HepG2 (cell line): Measurements from ENCODE around the gene DNAJB2. TPM values are rescaled to one million over a fixed set of nuclear protein-coding genes. Genes with fewer than 3 reads are reported as not detected.

ENCODE experiments used
- CHCHD3 ChIP-seq: sonication (generic); formaldehyde crosslinking; IDR thresholded peaks from 2 replicates; pipeline ENCODE4 v1.8.0; 2022; ENCODE audit warnings: mild to moderate bottlenecking, missing genetic modification reagents, moderate library complexity
- ELF1 ChIP-seq: sonication (generic); formaldehyde crosslinking; IDR thresholded peaks from 2 replicates; pipeline ENCODE4 v1.4.0; 2020; ENCODE audit warnings: missing genetic modification reagents
- EZH2 ChIP-seq: conservative IDR thresholded peaks from 2 replicates; pipeline ENCODE4 v1.6.1; 2012; ENCODE audit warnings: mild to moderate bottlenecking, low read depth, low read length, moderate library complexity
- JARID2 ChIP-seq: sonication (generic); formaldehyde crosslinking; IDR thresholded peaks from 2 replicates; pipeline ENCODE4 v1.8.1; 2023; ENCODE audit warnings: missing genetic modification reagents, inconsistent platforms; ENCODE audit not compliant: insufficient replicate concordance
- JUNB ChIP-seq: sonication (generic); formaldehyde crosslinking; IDR thresholded peaks from 2 replicates; pipeline ENCODE4 v1.8.0; 2022; ENCODE audit warnings: missing genetic modification reagents, mild to moderate bottlenecking, borderline replicate concordance
- NFYC ChIP-seq: IDR thresholded peaks from 2 replicates; pipeline ENCODE4 v1.6.1; 2016; ENCODE audit warnings: missing genetic modification reagents, missing compliant biosample characterization
- SNAI1 ChIP-seq: sonication (generic); formaldehyde crosslinking; IDR thresholded peaks from 2 replicates; pipeline ENCODE4 v1.5.0; 2020; ENCODE audit warnings: mild to moderate bottlenecking, missing genetic modification reagents, borderline replicate concordance
- ZNF660 ChIP-seq: sonication (generic); formaldehyde crosslinking; IDR thresholded peaks from 2 replicates; pipeline ENCODE4 v1.5.1; 2020; ENCODE audit warnings: mild to moderate bottlenecking, low read depth, missing genetic modification reagents, borderline replicate concordance
- ZNF747 ChIP-seq: sonication (generic); formaldehyde crosslinking; IDR thresholded peaks from 2 replicates; pipeline ENCODE4 v1.8.1; 2023; ENCODE audit warnings: missing genetic modification reagents, mild to moderate bottlenecking, borderline replicate concordance
- ZNF782 ChIP-seq: sonication (generic); formaldehyde crosslinking; IDR thresholded peaks from 2 replicates; pipeline ENCODE4 v1.4.0; 2020; ENCODE audit warnings: missing genetic modification reagents, mild to moderate bottlenecking, borderline replicate concordance
- ZNF883 ChIP-seq: sonication (generic); formaldehyde crosslinking; IDR thresholded peaks from 2 replicates; pipeline ENCODE4 v1.5.1; 2020; ENCODE audit warnings: mild to moderate bottlenecking, missing genetic modification reagents; ENCODE audit errors: not compliant biosample characterization
- polyA plus RNA-seq, 8 experiments: library from polyadenylated mRNA; depleted of rRNA in 3 of 8; stranded (reverse) in 7 of 8; unstranded in 1 of 8; fragments of >200 nt; fragmentation: Illumina TruSeq in 4 of 8; extraction: Trizol in 4 of 8; gene quantifications; 2 replicates each; pipeline versions ENCODE4 v1.2.1 to v1.2.3, GENCODE V29; 2011 to 2016; ENCODE audit warnings: low read depth in 4 of 8, missing spikeins in 1 of 8, mixed read lengths in 1 of 8; ENCODE audit not compliant: insufficient read depth in 1 of 8
- total RNA-seq, 5 experiments: library from RNA; depleted of rRNA; stranded (reverse); fragments of >200 nt; fragmentation: Illumina TruSeq; extraction: Trizol; gene quantifications; 2 replicates each; pipeline ENCODE4 v1.2.3, GENCODE V29; 2016; ENCODE audit warnings: low read depth in 1 of 5
- TF ChIP-seq, protein P1 (sequence below): sonication (generic); formaldehyde crosslinking; IDR thresholded peaks from 2 replicates; pipeline ENCODE4 v1.5.1; 2020; ENCODE audit warnings: mild to moderate bottlenecking, missing genetic modification reagents, moderate library complexity
- TF ChIP-seq, protein P2 (sequence below): conservative IDR thresholded peaks from 2 replicates; pipeline ENCODE4 v1.6.1; 2018; ENCODE audit warnings: missing genetic modification reagents
- TF ChIP-seq, protein P3 (sequence below): IDR thresholded peaks from 2 replicates; pipeline ENCODE4 v1.6.1; 2016; ENCODE audit warnings: low read depth, control low read depth
- TF ChIP-seq, protein P4 (sequence below): sonication (generic); formaldehyde crosslinking; IDR thresholded peaks from 2 replicates; pipeline ENCODE4 v1.5.0; 2020; ENCODE audit warnings: missing genetic modification reagents
- TF ChIP-seq, protein P5 (sequence below): sonication (generic); formaldehyde crosslinking; IDR thresholded peaks from 2 replicates; pipeline ENCODE4 v1.5.0; 2020; ENCODE audit warnings: missing genetic modification reagents, mild to moderate bottlenecking, borderline replicate concordance
- TF ChIP-seq, protein P6 (sequence below): sonication (generic); formaldehyde crosslinking; IDR thresholded peaks from 2 replicates; pipeline ENCODE4 v1.4.0; 2020; ENCODE audit warnings: missing genetic modification reagents

Gene DNAJB2
- total and polyA plus RNA-seq, 2 of the 13 experiments (the other 11 are each of a cell fraction or from before 2014, with no cell fraction given), result 21.3 to 31.1 TPM

DNA sequence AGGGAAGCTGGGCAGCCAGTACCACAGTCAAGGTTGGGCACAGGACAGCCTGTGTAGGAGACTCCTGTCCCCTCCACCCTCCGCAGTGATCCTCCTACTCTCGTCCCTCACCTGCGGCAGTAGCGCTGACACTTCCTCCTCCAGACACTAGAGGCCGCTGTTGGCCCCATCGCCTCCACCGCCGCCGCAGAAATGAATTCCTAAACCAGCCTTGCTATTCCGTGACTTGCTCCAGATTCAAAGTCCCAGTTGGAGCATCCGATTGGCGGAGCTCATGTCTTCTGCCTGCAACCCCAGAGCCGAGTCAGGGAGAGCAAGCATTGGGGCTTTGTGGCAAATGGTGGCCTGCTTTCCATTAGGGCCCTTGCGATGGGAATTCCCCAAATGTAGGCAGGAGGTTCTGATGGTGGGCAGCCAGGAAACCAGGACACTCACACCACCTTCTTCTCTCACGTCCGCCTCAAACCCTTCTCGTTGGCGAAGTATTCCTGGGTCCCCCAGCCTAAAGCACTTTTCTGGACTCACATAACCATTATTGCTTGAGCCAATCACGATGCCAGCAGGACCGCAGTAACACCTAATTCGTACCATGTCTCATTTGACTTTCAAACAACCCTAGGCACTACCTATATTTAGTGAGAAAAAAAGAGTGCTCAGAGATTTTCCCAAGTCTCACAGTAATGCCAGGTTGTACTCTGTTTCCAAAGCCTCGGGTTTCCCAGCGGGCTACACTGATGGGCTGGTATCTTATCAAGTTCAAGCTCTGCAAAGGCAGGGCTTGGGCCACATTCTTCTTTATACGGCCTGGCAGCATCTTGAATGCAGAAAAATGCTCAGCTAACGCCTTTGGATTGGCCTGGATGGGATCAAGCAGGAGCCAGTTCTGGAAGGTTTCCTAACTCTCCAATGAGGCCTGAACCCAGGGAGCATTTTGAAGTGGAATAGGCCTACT is 1.2 kb upstream of the DNAJB2 start (continued):
- TF ChIP-seq, protein P1, sequence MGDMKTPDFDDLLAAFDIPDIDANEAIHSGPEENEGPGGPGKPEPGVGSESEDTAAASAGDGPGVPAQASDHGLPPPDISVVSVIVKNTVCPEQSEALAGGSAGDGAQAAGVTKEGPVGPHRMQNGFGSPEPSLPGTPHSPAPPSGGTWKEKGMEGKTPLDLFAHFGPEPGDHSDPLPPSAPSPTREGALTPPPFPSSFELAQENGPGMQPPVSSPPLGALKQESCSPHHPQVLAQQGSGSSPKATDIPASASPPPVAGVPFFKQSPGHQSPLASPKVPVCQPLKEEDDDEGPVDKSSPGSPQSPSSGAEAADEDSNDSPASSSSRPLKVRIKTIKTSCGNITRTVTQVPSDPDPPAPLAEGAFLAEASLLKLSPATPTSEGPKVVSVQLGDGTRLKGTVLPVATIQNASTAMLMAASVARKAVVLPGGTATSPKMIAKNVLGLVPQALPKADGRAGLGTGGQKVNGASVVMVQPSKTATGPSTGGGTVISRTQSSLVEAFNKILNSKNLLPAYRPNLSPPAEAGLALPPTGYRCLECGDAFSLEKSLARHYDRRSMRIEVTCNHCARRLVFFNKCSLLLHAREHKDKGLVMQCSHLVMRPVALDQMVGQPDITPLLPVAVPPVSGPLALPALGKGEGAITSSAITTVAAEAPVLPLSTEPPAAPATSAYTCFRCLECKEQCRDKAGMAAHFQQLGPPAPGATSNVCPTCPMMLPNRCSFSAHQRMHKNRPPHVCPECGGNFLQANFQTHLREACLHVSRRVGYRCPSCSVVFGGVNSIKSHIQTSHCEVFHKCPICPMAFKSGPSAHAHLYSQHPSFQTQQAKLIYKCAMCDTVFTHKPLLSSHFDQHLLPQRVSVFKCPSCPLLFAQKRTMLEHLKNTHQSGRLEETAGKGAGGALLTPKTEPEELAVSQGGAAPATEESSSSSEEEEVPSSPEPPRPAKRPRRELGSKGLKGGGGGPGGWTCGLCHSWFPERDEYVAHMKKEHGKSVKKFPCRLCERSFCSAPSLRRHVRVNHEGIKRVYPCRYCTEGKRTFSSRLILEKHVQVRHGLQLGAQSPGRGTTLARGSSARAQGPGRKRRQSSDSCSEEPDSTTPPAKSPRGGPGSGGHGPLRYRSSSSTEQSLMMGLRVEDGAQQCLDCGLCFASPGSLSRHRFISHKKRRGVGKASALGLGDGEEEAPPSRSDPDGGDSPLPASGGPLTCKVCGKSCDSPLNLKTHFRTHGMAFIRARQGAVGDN (CRISPR knock-in tag), result peak; percentile 76
- TF ChIP-seq ZNF782, result no peak
- TF ChIP-seq, protein P2, sequence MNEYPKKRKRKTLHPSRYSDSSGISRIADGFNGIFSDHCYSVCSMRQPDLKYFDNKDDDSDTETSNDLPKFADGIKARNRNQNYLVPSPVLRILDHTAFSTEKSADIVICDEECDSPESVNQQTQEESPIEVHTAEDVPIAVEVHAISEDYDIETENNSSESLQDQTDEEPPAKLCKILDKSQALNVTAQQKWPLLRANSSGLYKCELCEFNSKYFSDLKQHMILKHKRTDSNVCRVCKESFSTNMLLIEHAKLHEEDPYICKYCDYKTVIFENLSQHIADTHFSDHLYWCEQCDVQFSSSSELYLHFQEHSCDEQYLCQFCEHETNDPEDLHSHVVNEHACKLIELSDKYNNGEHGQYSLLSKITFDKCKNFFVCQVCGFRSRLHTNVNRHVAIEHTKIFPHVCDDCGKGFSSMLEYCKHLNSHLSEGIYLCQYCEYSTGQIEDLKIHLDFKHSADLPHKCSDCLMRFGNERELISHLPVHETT, result no peak
- TF ChIP-seq, protein P3, sequence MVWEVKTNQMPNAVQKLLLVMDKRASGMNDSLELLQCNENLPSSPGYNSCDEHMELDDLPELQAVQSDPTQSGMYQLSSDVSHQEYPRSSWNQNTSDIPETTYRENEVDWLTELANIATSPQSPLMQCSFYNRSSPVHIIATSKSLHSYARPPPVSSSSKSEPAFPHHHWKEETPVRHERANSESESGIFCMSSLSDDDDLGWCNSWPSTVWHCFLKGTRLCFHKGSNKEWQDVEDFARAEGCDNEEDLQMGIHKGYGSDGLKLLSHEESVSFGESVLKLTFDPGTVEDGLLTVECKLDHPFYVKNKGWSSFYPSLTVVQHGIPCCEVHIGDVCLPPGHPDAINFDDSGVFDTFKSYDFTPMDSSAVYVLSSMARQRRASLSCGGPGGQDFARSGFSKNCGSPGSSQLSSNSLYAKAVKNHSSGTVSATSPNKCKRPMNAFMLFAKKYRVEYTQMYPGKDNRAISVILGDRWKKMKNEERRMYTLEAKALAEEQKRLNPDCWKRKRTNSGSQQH (CRISPR knock-in tag), result 0 out of 2 replicates have a peak, but pooled peaks have one; percentile 47
- no peak for TF ChIP-seq JARID2 (CRISPR knock-in tag)
- peak; percentile 53; the same call in 1 of the 2 replicates for TF ChIP-seq ELF1 (CRISPR knock-in tag)
- no peak for TF ChIP-seq ZNF883 (CRISPR knock-in tag)
- no peak for TF ChIP-seq CHCHD3 (CRISPR knock-in tag)
- TF ChIP-seq, protein P4, sequence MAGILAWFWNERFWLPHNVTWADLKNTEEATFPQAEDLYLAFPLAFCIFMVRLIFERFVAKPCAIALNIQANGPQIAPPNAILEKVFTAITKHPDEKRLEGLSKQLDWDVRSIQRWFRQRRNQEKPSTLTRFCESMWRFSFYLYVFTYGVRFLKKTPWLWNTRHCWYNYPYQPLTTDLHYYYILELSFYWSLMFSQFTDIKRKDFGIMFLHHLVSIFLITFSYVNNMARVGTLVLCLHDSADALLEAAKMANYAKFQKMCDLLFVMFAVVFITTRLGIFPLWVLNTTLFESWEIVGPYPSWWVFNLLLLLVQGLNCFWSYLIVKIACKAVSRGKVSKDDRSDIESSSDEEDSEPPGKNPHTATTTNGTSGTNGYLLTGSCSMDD (CRISPR knock-in tag), result no peak
- no peak for TF ChIP-seq ZNF660 (CRISPR knock-in tag)
- TF ChIP-seq JUNB, result no peak
- TF ChIP-seq NFYC (CRISPR knock-in tag), result peak; percentile 56
- TF ChIP-seq, protein P5, sequence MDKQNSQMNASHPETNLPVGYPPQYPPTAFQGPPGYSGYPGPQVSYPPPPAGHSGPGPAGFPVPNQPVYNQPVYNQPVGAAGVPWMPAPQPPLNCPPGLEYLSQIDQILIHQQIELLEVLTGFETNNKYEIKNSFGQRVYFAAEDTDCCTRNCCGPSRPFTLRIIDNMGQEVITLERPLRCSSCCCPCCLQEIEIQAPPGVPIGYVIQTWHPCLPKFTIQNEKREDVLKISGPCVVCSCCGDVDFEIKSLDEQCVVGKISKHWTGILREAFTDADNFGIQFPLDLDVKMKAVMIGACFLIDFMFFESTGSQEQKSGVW (CRISPR knock-in tag), result no peak
- TF ChIP-seq ZNF747 (CRISPR knock-in tag), result no peak
- no peak for TF ChIP-seq SNAI1 (CRISPR knock-in tag)
- peak; percentile 69; the same call in 1 of the 2 replicates for TF ChIP-seq EZH2
- TF ChIP-seq, protein P6, sequence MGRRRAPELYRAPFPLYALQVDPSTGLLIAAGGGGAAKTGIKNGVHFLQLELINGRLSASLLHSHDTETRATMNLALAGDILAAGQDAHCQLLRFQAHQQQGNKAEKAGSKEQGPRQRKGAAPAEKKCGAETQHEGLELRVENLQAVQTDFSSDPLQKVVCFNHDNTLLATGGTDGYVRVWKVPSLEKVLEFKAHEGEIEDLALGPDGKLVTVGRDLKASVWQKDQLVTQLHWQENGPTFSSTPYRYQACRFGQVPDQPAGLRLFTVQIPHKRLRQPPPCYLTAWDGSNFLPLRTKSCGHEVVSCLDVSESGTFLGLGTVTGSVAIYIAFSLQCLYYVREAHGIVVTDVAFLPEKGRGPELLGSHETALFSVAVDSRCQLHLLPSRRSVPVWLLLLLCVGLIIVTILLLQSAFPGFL (CRISPR knock-in tag), result no peak
